ENCODE results near the gene DYDC2.

DYDC2 gene

GRCh38 chr10:80372675-80373074, 16.1 kb downstream of the DYDC2 start:
- no peak for DNase-seq (ENCODE audit: low spot score)

- DNase-seq (ENCODE audit: low spot score), result no peak
Observed at GRCh38 chr10:80373502-80373901, 16.9 kb downstream of the DYDC2 start.

GRCh38 chr10:80379701-80380100, 23.1 kb downstream of the DYDC2 start:
- DNase-seq (ENCODE audit: low spot score), result no peak

- no peak for DNase-seq (ENCODE audit: low spot score)
Observed at GRCh38 chr10:80380185-80380584, 23.6 kb downstream of the DYDC2 start.

- DNase-seq (ENCODE audit: low spot score), result peak; percentile 40
Observed at GRCh38 chr10:80382989-80383388, 26.4 kb downstream of the DYDC2 start.

- DNase-seq (ENCODE audit: low spot score), result no peak
Observed at GRCh38 chr10:80390740-80391139, 34.2 kb downstream of the DYDC2 start.

- no peak for DNase-seq (ENCODE audit: low spot score)
Observed at GRCh38 chr10:80392250-80392649, 35.7 kb downstream of the DYDC2 start.

GRCh38 chr10:80394358-80394916, 37.9 kb downstream of the DYDC2 start:
- no peak for DNase-seq (ENCODE audit: low spot score)

- no peak for DNase-seq (ENCODE audit: low spot score)
Observed at GRCh38 chr10:80397014-80397413, 40.4 kb downstream of the DYDC2 start.

- DNase-seq (ENCODE audit: low spot score), result no peak
Observed at GRCh38 chr10:80400136-80400804, 43.7 kb downstream of the DYDC2 start.

- no peak for DNase-seq (ENCODE audit: low spot score)
Observed at GRCh38 chr10:80405035-80405434, 48.5 kb downstream of the DYDC2 start.

GRCh38 chr10:80405626-80406025, 49.0 kb downstream of the DYDC2 start:
- no peak for DNase-seq (ENCODE audit: low spot score)

- no peak for DNase-seq (ENCODE audit: low spot score)
Observed at GRCh38 chr10:80406204-80406603, 49.6 kb downstream of the DYDC2 start.

GRCh38 chr10:80407812-80408241, 51.2 kb downstream of the DYDC2 start:
- DNase-seq (ENCODE audit: low spot score), result peak; percentile 24

- peak; percentile 92 for DNase-seq (ENCODE audit: low spot score)
Observed at GRCh38 chr10:80408242-80409101, 51.9 kb downstream of the DYDC2 start, which contains the start of gene PRXL2A. Gene PRXL2A, plus strand, starts transcription at chr10:80408551. Its CDS starts 11,917 bp downstream, at chr10:80420468.

- DNase-seq (ENCODE audit: low spot score), result no peak
Observed at GRCh38 chr10:80409121-80409520, 52.5 kb downstream of the DYDC2 start.

GRCh38 chr10:80410122-80410521, 53.5 kb downstream of the DYDC2 start:
- DNase-seq (ENCODE audit: low spot score), result no peak

GRCh38 chr10:80410578-80411145, 54.1 kb downstream of the DYDC2 start:
- DNase-seq (ENCODE audit: low spot score), result no peak

- DNase-seq (ENCODE audit: low spot score), result no peak
Observed at GRCh38 chr10:80411267-80411668, 54.7 kb downstream of the DYDC2 start.

- DNase-seq (ENCODE audit: low spot score), result no peak
Observed at GRCh38 chr10:80411681-80412220, 55.2 kb downstream of the DYDC2 start.

- DNase-seq (ENCODE audit: low spot score), result no peak
Observed at GRCh38 chr10:80412486-80412885, 55.9 kb downstream of the DYDC2 start.

- DNase-seq (ENCODE audit: low spot score), result no peak
Observed at GRCh38 chr10:80413271-80413996, 56.9 kb downstream of the DYDC2 start.

Data from germinal center (tissue), 1 donor.